HCT116 (cell line): ENCODE measurements around the gene ATP6V1G3.

ENCODE experiments used
- CBX3 ChIP-seq: IDR thresholded peaks from 2 replicates; pipeline ENCODE4 v1.6.1; 2012; ENCODE audit warnings: low read depth
- EZH2phosphoT487 ChIP-seq: fragments of 200-600 bp; IDR thresholded peaks from 2 replicates; pipeline ENCODE4 v1.6.1; 2018; ENCODE audit warnings: antibody characterized with exemption, borderline replicate concordance
- FOSL1 ChIP-seq: IDR thresholded peaks from 2 replicates; pipeline ENCODE4 v1.6.1; 2012; ENCODE audit warnings: low read depth
- POLR2A ChIP-seq: IDR thresholded peaks from 2 replicates; pipeline ENCODE4 v1.7.0; 2011; ENCODE audit warnings: borderline replicate concordance; ENCODE audit not compliant: insufficient read depth, insufficient read length; ENCODE audit errors: extremely low read depth
- POLR2AphosphoS5 ChIP-seq: IDR thresholded peaks from 2 replicates; pipeline ENCODE4 v1.6.1; 2011; ENCODE audit warnings: mild to moderate bottlenecking, low read depth, low read length, moderate library complexity
- YY1 ChIP-seq: IDR thresholded peaks from 2 replicates; pipeline ENCODE4 v1.6.1; 2011; ENCODE audit warnings: low read length, low read depth, moderate library complexity, mild to moderate bottlenecking; ENCODE audit not compliant: insufficient replicate concordance; ENCODE audit errors: extremely low read depth
- ZNF274 ChIP-seq: fragments of 200-500 bp; sonication (Bioruptor generic); IDR thresholded peaks from 2 replicates; pipeline ENCODE4 v1.6.1; 2014; ENCODE audit warnings: mild to moderate bottlenecking, low read depth, low read length, inconsistent platforms
- TF ChIP-seq, protein P1 (sequence below), 3 experiments: fragments of 200-600 bp in 1 of 3; sonication (generic) in 1 of 3; IDR thresholded peaks in 2 of 3; conservative IDR thresholded peaks in 1 of 3; 2 replicates each; pipeline ENCODE4 v1.5.1; 2012 to 2017; ENCODE audit warnings: low read depth in 2 of 3, low read length in 2 of 3, antibody characterized with exemption in 1 of 3, borderline replicate concordance in 1 of 3, control low read depth in 1 of 3, mild to moderate bottlenecking in 1 of 3, mixed read lengths in 1 of 3, mixed run types in 1 of 3, moderate library complexity in 1 of 3; ENCODE audit not compliant: insufficient read depth in 1 of 3
- TF ChIP-seq, protein P2 (sequence below): IDR thresholded peaks from 2 replicates; pipeline ENCODE4 v1.6.1; 2012
- TF ChIP-seq, protein P3 (sequence below): IDR thresholded peaks from 2 replicates; pipeline ENCODE4 v1.6.1; 2012

DNA sequence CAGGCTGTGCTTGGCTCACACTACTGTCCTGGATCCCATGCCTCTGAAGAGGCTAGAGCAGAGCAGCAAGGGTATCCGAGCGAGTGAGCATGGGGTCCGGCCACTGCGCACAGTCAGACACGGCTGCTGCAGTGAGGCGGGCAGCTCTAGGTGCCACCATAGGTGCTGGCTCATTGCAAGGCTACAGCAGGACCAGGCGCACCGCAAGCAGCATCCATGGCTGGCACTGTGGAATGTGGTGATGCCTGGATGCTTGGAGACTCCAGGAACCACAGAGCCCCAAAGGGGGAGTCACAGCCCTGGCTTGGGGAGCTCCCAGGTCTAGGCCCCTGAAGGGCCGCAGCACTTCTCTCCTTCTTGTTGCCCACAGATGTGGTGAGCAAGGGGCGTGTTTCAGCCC, 47.2 kb downstream of the ATP6V1G3 start:
- TF ChIP-seq YY1 (no peak), ZNF274 (no peak), EZH2phosphoT487 (no peak), POLR2AphosphoS5 (no peak), POLR2A (no peak), FOSL1 (no peak), CBX3 (no peak)
- TF ChIP-seq, protein P1, sequence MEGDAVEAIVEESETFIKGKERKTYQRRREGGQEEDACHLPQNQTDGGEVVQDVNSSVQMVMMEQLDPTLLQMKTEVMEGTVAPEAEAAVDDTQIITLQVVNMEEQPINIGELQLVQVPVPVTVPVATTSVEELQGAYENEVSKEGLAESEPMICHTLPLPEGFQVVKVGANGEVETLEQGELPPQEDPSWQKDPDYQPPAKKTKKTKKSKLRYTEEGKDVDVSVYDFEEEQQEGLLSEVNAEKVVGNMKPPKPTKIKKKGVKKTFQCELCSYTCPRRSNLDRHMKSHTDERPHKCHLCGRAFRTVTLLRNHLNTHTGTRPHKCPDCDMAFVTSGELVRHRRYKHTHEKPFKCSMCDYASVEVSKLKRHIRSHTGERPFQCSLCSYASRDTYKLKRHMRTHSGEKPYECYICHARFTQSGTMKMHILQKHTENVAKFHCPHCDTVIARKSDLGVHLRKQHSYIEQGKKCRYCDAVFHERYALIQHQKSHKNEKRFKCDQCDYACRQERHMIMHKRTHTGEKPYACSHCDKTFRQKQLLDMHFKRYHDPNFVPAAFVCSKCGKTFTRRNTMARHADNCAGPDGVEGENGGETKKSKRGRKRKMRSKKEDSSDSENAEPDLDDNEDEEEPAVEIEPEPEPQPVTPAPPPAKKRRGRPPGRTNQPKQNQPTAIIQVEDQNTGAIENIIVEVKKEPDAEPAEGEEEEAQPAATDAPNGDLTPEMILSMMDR (IDR thresholded peaks at IDR 0.05 in 2 of 3, conservative IDR thresholded peaks at IDR 0.05 in 1 of 3; ENCODE audit: borderline replicate concordance in 1 of 3, insufficient read depth in 1 of 3, low read depth in 2 of 3, low read length in 2 of 3): no peak
- TF ChIP-seq, protein P2, sequence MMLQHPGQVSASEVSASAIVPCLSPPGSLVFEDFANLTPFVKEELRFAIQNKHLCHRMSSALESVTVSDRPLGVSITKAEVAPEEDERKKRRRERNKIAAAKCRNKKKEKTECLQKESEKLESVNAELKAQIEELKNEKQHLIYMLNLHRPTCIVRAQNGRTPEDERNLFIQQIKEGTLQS: no peak
- TF ChIP-seq, protein P3, sequence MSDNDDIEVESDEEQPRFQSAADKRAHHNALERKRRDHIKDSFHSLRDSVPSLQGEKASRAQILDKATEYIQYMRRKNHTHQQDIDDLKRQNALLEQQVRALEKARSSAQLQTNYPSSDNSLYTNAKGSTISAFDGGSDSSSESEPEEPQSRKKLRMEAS: no peak
